HG03457 (cell line): ENCODE results near the gene GLYR1.

Experiments
- ATAC-seq: cut with Tn5 transposase; IDR thresholded peaks from one replicate; pipeline ENCODE4 v1.9.1; 2021; ENCODE audit warnings: moderate number of reproducible peaks; ENCODE audit not compliant: unreplicated experiment

Gene GLYR1

DNA sequence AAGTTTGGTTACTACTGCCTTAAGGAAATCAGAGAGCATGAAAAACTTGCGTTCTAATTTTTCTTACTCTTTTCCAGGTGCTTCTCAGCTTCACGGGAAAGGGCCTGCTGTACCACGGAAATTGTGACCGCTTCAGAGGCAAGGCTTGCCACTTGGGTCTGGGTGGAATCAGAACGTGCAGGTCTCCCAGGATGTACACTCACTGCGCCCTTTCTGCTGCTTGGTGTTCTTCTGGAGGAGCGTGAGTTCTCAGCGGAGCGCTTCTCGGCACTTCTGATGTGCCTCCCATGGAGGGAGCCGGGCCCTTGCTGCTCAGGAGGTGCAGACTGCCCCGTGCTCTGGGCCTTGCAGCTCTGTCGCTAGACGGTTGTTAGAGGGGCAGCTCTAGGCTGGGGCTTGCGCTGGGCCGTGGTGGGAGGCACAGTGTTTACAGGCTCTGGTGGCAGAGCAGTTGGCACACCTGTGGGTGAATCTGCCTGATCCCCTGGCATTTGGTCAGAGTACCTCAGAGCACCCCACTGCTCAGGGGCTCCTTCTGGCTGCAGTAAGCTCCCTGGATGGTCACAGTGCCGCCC lies 33.0 kb upstream of the GLYR1 start:
- ATAC-seq = no peak

DNA sequence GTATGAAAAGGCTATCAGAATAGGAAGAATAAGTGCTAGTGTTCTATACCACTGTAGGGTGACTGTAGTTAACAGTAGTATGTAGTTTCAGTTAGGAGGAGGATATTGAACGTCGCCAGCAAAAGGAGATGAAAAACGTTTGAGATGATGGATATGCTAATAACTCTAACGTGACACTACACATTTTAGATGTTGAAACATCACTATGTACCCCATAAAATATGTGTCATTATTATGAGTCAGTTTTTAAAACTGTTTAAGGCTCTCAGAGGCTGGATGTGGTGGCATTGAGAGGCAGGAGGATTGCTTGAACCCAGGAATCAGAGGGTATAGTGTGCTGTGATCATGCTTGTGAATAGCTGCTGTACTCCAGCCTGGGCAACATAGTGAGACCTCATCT lies 32.0 kb upstream of the GLYR1 start:
- no peak for ATAC-seq

DNA sequence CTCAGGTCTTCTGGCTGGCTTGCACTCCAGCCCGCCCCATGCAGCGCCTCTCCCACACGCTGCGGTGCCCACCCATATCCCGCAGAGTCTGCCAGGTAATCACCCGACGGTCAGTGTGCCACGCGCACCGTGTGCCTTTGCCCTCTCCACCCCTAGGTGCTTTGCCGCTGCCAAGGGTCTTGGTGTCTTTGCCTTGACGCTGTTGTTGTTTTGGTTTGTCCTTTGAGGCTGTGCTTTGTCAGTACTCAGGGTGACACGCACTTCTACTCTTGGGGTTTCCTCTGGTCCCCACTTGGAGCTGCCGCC lies 30.2 kb upstream of the GLYR1 start:
- ATAC-seq = no peak

DNA sequence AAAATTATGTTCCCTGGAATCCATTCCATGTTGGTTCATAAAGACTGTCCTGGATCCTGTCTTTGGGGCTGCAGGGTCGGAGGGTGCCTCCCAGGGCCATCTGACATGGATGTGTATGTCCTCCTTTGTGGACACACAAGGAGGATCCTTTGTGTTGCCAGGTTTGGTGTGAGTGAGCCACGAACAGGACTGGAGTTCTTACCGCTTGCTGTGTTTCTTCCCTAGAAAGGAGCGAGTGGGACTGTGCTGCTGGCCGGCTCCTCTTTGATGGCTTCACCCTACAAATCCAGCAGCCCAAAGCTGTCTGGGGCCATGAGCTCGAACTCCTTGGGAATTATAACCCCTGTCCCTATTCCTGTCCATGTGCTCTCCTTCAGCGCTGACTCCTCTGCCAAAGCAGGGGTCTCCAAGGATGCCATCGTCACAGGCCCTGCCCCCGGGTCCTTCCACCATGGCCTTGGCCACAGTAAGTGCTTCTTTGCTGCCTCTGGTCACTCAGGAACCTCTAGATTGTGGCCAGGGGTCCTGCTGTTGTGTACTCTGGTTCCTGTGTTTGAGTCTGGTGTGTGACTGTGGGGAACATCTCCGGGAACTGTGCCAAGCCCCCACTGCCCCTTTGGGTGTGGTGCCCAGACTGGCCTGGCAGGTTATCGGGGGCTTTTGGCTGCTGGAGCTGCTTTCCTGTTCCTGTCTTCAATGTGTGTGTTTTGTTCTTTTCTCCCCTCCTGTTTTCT lies 29.7 kb upstream of the GLYR1 start:
- no peak for ATAC-seq

DNA sequence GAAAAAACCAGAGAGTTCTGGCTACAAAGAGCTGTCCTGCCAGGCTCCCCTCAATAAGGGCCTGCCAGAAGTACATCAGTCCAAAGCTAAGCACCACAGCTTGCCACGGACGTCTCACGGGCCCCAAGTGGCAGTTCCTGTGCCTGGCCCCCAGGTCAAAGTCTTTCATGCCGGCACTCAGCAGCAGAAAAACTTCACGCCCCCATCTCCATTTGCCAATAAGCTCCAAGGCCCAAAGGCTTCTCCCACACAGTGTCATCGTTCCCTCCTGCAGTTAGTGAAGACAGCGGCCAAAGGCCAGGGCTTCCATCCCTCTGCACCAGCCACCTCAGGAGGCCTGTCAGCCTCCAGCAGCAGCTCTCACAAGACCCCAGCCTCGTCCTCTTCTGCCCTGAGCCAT lies 27.6 kb upstream of the GLYR1 start:
- no peak for ATAC-seq

DNA sequence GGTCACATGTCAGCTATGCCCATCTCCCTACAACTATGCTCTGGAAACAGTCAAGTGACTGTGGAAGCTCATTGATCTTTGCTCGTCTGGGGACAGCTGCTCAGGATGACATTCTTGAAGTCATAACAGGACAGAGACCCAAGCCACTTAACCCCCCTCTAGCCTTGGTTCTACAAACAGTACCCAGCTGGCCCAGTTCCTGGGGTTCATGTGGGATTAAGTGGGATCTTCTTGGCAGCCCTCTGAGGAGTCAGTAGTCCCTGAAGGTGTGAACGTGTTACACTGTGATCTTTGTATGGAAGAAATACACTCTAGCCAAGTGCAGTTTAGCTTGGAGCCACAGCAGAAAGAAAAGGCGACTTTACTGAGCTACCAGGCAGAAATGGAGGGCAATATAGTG lies 26.0 kb upstream of the GLYR1 start:
- ATAC-seq = no peak

DNA sequence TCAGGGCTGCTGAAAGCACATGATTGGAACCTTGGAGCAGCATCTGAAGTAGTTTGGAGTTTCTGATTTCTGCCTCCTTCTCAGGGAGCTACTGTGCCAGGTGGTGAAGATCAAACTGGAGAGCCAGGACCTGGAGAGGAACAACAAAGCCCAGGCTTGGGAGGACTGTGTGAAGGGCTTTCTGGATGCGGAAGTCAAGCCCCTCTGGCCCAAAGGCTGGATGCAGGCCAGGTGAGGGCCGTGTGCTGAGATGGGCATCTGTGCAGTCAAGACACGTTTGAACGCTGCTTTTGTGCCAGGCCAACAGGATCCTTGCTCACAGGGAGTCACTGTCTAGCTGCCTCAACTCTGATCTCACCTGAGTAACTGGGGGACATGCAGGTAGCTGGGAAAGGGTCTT lies 24.0 kb upstream of the GLYR1 start:
- no peak for ATAC-seq

DNA sequence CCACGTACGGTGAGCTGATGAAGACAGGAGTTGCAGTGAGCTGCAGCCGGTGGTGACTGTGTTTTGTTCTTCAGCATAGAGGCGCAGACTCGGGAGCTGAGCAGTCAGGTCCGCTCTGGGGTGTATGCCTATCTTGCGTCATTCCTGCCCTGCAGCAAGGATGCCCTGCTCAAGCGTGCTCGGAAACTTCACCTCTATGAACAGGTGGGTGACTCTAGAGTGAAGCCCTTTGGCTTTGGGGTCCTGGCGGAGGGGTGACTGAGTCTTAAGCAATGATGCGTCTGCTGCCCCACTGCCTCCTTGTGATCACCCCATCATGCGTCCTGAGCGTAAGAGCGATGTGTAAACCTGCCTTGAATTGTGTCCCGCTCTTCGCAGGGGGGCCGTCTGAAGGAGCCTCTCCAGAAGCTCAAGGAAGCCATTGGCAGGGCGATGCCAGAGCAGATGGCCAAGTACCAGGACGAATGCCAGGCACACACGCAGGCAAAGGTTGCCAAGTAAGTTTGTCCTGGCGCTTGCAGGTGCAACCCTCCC lies 23.1 kb upstream of the GLYR1 start:
- ATAC-seq = no peak

DNA sequence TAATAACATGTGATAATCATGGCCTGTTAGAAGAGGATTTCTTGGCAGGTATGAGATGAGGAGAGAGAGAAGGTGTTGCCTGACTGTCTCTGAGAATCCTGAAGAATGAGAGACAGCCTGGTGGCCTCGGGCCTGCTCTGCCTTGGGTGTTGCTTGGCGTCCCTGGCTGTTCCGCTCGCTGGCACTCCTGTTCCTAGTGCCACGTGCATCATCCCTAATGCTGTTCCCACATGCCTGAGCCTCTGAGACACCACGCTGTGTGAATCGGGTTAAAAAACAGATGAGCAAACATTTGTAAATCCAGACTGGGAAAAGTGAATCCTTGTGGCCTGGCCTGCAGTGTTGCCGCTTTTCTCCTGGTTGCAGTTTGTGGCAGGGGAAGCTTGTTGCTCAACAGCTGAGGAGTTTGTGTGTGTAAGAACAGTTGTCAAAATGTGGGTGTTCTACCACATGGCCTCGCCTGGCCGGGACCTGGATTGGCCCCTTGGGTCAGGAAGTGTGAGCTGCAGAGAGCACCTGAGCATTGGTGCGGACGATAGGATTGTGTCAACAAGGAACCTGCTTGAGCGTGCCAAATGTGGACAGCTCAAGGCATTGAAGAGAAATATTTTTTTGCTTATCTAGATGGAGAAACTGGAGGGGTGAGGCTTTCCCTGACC lies 22.2 kb upstream of the GLYR1 start:
- no peak for ATAC-seq

DNA sequence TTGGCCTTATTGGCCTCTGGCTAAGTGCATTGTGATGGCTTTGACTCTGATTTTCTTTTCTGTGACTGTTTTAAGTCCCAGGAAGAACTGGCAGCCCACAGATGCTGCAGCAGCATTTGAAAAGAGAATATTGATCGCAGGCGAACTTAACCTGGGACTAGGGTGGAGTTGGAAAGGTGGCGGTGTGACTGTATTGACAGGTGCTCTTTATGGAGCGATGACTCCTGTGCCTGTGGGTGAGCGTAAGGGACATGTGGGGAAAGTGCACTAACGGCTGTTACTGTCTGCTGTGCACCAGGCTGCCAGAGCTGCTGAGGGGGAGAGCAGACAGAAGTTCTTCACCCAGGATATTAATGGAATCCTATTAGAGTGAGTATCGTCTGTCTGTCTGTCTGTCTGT lies 21.4 kb upstream of the GLYR1 start:
- no peak for ATAC-seq

DNA sequence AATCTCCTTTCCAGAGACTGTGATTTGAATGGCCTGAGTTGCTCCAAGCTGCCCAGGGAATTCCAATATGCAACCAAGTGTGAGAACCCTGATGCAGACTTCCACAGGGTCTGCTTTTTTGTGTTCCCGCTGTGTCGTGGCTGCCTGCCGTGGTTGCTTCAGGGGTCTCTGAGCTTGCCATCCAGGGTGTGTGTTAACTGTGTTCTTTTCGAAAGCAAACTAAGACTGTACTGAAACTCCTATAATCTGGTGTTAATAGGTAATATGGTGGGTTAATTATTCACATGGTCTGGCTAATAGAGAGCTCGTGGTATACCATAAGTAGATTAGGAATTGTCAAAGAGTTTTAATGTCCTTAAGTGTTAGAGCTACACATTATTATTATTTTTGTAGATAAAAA lies 20.9 kb upstream of the GLYR1 start:
- ATAC-seq = no peak

DNA sequence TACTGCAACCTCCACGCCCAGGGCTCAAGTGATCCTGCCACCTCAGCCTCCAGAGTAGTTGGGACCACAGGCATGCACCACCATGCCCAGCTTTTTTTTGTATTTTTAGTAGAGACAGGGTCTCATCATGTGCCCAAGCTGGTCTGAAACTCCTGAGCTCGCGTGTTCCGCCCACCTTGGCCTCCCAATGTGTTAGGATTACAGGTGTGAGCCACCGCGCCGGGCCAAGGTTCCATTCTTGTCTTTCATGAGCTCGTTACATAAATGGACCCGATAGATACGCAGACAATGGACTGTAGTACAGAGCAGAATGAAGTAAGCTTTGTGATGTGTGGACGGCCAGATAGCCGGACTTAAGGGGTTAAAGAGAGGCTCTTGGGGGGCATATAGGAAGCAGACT lies 19.5 kb upstream of the GLYR1 start:
- no peak for ATAC-seq

DNA sequence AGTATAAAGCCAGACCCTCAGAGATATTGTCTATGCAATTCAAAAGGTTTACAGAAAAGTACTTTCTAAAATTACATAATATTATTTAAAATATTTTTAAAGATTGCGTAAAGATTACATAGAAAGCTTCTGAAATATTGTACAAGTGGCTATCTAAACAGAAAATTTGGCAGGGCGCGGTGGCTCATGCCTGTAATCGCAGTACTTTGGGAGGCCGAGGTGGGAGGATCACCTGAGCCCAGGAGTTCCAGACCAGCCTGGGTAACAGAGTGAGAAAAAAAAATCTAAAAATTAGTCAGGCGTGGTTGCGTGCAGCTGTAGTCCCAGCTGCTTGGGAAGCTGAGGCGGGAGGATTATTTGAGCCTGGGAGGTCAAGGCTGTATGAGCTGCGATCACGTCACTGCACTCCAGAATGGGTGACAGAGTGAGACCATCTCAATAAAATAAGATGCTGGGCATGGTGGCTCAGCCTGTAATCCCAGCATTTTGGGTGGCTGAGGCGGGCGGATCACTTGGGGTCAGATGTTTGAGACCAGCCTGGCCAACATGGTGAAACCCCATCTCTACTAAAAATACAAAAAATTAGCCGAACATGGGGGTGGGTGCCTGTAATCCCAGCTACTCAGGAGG lies 18.3 kb upstream of the GLYR1 start:
- ATAC-seq = no peak

DNA sequence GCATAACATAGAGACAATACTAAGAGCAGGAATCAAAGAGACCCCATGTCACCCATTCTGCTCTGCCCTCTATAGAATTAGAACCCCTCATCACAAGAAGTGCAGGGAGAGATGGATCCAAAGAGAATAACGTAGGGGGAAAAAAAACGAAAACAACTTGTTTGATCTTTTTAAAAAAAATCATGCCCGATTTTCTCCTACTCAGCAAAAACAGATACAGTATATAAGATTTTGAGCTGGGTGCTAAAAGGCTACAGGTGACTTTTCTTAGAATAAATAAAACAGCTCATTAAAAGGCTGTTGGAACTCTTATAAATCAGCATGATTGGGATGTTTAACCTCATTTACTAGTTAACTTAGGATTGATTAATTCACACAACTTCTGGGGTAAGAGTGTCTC lies 17.6 kb upstream of the GLYR1 start:
- no peak for ATAC-seq

DNA sequence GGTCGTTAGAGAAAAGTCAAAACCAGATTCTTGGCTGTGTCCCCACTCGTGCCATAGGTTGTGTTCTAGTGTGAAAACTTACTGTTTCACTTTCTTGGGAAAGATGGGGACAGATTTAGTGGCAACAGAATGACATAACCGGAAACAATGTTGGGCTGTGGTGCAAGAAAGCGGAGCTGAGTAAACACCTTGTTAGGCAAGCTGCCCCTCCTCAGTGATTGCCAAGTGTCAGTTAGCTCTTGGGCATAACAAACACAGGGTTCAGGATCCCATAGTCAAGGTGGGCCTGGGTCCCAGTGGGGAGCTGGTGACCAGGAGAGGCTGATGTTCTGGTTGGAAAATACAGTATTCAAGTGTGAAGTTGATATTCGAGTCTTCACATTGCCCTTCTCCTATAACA lies 15.6 kb upstream of the GLYR1 start:
- no peak for ATAC-seq

DNA sequence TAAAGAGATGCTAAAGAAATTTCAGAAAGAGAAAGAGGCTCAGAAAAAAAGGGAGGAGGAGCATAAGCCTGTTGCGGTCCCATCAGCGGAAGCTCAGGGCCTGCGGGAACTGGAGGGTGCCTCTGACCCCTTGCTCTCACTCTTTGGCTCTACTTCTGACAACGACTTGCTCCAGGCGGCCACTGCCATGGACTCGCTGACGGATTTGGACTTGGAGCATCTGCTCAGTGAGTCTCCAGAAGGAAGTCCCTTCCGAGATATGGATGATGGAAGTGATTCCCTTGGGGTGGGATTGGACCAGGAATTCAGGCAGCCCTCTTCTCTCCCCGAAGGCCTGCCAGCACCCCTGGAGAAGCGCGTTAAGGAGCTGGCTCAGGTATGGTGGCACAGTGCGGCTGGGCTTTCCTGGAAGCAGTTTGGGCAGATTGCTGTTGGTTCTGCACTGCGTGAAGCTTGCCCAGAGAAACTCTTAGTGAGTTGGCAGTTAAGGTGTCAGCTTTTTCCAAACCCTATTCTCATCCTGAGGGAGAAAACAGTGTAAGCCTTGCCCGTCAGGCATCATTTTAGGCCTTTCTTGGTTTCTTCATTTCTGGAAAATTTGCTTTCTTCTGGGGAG lies 13.7 kb upstream of the GLYR1 start:
- ATAC-seq = no peak

DNA sequence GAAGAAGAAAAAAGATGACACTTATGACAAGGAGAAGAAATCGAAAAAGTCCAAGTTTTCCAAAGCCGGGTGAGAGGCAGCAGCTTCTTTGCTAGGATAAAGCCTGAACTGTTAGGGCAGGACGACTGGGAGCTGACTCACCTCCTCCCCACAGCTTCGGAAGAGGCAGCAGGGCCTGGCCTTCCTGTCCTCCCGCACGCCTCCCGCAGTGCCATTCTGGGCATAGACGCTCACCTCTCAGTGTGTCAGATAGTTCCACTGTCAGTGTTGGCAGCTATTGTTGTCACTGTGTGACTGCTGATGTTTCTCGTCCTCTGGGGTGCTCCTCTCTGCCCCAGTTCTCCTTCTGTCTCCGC lies 12.8 kb upstream of the GLYR1 start:
- ATAC-seq = no peak

DNA sequence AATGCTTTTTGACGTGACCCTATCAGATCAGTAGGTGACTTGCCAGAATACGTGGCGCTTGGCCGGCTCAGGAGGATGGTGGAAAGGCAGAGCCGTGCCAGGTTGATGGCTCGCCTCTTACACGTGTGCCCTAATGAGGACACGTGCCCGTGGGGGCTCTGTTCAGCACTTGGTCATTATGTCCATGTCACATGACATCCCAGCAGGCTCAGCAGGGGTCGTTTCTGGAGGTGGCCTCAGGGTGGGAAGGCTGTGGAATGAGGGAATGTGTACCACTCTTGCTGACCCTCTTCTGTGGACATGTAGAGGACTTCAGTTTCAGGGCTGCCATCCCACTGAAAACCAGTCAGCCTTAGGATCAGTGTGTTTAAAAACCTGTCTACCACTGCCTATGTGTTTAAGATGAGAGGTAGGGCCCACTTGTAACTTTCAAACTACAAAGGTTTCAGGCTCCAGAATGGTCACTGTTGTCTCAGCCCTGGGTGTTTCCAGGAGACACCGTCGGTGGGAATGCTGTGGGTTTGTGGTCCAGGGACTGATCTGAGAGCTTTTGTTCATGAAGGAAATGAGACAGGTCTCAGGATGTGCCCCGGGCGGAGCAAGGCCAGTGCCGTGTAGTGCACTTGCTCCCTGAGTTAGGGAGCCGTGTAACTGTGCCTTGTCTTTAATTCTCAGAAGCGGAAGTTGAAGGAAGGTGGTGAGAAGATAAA lies 12.3 kb upstream of the GLYR1 start:
- ATAC-seq = no peak

DNA sequence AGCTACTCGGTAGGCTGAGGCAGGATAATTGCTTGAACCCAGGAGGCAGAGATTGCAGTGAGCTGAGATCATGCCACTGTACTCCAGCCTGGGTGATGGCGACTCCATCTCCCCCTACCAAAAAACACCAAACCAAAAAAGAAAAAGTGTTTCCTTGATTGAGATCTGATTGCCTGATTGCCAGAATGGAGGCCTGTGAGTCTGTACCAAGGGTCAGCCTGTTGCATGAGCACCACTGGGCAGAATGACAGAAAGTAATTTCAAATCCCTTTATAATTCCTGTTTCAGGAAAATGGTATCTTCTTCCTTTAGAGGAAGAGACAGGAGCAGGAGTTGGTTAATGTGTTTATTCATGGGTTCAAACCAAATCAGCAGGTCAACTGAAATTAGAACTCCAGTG lies 8.7 kb upstream of the GLYR1 start:
- ATAC-seq = no peak

DNA sequence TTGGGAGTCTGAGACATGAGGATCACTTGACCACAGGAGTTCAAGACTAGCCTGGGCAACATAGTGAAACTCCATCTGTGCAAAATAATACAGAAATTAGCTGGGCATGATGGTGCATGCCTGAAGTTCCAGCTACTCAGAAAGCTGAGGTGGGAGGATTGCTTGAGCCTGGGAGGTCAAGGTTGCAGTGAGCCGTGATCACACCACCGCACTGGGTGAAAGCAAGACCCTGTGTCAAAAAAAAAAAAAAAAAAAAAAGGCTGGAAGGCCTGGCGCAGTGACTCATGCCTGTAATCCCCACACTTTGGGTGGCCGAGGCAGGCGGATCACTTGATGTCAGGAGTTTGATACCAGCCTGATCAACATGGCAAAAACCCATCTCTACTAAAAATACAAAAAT lies 8.3 kb upstream of the GLYR1 start:
- no peak for ATAC-seq

DNA sequence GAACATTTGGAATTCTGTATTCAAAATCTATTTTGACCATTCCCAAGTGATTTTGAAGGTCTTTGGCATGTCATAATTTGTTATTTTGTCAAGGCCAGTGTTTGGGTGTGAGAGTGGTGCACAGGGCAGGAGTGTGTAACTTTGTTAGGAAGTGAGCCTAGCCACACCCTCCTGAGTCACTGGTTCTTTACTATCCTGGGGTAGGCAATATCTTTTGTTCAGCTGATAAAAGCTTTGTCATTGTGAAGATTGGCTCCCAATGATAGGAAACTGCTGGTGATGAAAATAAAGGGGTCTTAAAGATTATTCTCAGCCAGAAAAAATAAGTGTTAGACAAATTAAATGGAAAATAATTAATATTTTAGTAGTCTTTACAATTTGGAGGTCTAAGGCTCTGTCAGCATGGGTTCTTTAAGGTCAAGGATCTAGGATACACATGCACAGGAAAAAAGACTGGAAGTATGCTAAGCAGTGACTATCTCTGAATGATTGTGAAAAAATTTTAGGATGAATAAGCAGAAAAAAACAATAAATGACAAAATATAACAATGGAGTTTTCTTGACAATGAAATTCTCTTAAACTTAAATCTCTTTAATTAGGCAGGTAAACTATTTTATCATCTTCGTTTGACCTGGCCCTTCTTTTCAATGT lies 5.3 kb upstream of the GLYR1 start:
- ATAC-seq = no peak
